HG02938 (cell line): ENCODE measurements around the gene MAX.
A peak's percentile ranks its signal among the peaks of the same experiment; 100 is the strongest.

Experiments used
- ATAC-seq: cut with Tn5 transposase; IDR thresholded peaks from one replicate; pipeline ENCODE4 v1.9.1; 2021; ENCODE audit warnings: mild to moderate bottlenecking, moderate library complexity; ENCODE audit not compliant: unreplicated experiment

MAX gene

DNA sequence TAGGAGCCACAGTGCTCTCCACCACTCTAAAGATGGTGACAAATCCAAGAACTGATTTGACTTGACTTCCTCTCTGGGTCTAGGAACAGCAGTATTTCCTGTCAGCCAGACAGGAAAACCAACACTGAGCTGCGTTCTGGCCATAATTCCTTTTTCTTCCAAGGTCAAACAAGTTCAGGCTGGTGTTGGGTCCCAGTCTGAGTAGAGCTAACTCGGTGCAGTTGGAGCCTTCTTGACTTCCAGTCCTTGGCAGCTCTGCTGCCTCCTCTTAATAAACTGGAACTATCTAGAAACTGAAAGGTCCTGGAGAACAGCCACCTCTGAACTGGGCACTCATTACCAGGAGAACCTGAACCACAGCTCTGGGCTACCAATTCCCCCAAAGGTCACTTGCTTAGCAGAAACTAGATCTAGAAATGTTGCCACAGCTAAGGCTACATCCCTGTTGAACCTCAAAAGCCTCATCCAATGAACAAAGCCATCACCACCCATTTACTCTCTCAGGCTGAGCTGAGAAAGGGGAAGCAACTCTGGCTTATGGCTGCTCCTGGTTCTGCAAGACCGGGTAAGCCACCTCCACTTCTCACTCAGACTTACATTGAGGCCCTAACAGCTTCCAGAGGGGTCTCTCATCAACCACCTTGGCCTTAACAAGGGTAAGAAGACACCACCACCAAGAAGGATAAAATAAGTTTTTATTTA, 27.7 kb downstream of the MAX start:
- no peak for ATAC-seq

DNA sequence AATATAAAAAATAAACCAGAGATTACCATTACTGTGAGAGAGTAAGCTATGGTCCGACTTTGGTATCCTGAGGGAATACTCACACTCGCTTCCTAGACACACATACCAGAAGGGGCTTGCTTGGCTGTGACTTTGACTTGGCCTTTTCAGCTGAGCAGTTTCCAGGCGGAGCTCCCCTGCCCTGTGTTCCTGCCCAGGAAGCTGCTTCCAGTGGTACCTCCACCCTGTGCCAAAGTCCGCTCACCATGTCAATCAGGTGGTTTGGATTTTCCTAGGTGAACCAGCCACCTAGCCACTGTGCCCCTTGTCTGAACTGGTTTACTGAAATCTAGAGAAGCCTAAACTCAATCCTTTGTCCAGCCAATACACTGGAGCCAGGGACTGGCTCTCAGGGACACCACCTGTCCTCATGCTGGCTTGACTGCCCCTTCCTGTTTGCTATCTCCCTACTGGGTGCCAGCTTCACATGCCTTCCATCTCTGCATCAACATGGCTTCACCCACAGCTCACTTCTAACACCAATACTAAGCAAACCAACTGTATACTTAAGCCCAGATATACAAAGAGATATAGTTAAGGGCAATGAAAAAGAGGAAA, 28.6 kb downstream of the MAX start:
- no peak for ATAC-seq

DNA sequence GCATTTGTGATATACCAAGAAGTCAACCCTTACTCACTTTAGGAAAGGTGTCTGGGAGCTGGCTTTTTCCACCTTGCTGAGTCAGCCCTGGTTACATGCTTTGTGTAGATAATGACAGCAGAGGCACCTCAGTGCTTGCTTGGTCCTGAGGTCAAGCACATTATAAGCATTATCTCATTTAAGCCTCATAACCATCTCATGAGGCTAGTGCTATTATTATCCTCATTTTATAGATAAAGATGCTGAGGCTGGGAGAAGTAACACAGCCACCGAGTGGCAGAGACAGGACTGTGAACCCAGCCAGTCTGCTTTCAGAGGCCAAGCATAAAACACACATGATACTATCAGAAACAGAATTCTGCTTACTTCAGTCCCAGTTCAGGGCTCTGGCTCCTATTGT, 29.4 kb downstream of the MAX start:
- ATAC-seq: no peak

DNA sequence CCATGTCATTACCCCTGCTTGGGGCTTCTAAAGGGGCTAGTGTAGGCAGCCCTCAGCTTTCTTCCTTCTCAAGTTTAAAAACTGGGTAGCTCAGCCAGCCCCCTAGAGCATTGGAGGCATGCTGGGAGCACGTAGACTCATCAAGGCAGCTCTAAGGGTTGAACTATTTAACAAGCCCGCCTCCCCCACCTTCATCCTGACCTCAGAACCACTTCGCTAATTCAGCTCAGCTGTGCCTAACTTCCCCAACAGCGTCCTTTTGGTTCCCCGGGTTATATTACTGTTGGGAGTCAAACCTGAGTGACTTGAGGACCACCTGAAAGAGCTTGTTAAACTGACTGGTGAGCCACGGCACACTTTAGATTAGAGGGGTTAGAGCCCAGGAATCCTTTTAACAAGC, 30.1 kb downstream of the MAX start:
- ATAC-seq: no peak

DNA sequence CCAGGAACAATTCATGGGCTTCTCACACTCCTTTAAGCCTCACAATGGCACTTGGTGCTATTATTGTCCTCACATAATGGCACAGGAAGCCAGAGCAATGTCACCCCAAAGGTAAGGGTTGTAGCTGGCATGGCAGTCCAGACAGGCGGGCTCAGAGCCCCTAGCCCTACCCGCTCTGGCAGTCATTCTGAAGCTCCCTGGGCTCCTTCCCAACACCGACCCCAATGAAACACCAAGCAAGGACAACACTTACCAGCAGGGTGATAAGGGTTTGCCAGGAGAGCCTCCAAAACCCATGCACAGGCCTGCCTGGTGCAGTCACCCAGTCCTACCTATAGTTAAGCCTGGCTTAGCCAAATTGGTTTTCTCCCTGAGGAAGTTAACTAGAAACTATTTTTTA, 30.8 kb downstream of the MAX start:
- no peak for ATAC-seq

DNA sequence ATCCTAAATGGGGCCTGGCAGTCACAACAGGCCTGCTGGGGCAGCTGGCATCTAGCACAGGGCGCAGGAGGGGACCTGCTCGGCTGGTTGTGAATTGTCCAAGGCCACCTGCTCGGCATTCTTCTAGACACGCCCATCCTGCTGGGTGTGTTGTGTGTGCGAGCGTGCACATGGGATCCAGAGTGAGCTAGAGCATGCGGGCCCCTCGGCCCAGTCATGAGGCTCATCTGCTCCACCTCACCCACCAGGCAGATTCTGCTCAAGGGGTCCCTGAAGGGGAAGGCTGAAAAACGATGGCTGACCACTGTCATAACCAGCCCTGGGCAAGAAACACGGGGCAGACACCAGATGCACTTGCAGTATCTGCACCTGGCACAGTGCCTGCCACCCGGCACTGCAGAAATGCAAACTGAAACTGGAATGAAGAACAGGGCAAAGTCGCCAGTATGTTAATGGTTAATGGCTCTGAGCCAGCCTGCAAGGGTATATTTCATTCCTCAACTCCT, 31.8 kb downstream of the MAX start:
- ATAC-seq: no peak

DNA sequence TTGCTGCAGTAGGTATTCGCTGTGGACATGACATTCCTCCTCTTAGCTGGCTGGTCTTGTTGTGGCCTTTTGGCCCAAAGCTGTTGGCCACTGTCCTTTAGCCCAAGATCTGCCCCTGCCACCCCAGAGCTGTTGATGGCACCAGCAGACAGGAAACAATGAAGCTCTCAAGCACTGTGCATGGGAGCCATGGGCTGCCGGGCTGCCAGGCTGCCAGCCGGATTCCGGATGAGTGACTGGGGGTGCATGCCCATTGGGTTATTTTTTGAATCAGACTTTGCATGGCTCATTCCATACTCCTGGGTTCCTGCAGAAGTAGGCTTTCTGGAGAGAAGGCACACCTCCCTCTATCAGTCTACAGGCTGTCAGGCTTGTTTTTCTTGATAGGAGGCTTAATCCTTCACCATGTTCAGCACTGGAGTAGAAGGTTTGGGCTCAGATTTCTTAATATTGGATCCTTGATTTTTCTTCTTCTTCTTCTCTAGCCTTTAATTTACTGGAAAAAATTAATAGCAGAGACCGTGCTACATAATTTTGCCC, 32.4 kb downstream of the MAX start:
- ATAC-seq: no peak

DNA sequence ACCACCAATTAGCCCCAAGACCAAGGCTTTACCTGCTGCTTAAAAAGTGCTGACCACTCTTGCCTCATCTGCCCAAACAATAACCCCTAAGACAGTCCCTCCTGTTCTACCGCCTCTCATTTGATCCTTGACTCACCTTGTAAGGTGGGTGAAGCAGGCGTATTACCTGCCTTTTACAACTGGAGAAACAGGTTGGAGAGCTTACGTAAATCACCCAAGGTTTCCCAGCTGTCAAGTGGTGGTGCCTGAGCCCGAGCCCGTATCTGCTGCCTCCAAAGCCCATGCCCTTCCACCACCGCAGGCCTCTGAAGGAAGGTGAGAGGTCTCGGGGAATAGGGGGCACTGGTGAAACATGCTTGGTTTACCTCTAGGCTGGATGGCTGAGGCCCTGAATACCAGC, 36.6 kb downstream of the MAX start:
- ATAC-seq: no peak

DNA sequence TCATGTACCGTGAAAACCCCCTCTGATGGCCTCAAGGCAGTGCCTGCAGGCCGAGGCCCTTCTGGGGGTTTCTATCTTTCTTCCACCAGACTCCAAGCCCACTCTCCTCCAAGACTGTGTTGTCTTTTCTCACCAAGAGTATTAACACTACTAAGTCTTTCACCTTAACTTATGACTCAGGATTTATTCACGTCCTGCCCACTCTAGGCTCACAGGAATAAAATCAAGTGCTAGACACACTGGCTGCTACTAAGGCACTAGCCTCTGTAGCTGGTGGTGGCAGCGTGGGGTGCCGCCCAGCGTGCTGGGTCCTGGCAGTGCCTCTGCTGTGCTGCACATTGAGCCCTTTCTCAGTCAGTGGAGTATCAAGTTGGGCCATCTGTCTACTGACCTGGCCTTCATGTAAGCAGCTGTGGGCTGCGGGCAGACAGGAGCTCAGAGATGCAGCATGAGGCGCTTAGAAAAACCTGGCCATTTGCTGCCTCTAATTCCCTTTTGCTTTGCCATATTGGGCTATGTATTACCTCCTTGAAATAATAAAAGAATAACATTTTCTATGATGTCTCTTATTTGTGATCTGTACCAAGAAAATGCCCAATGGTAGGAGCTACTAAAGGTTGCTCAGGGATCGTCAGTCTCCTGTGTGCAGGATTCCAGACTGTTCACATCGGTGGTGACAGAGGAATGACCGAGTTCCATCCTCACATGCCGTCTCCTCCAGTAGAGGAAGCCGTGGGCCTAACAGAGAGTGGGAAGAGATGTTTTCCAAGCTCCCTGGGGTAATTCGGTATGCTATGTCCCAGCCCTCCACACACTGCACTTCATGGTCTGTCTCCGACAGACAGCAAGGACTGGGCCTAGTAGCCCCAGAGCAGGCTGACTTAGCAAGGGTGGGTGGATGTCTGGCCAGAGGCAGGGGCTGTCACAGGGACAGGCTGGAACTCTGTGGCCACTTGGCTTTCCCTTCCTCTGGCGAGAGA, 39.9 kb downstream of the MAX start:
- no peak for ATAC-seq

DNA sequence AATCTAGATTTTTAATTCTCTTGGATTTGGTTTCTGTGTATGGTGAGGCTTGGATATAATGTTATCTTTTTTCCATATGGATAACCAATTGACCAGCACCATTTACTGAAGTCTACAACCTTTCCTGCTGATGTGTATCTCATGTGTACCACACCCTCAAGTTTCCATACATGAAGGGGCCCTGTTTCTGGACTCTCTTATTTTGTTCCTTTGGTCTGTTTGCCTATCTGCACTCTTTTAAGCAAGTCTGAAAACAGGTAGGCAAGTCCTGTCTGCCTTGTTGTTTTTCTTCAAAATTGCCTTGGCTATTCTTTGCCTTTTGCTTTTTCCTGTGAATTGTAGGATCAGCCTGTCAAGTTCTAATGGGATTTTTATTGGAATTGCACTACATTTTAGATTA, 44.6 kb downstream of the MAX start:
- no peak for ATAC-seq

DNA sequence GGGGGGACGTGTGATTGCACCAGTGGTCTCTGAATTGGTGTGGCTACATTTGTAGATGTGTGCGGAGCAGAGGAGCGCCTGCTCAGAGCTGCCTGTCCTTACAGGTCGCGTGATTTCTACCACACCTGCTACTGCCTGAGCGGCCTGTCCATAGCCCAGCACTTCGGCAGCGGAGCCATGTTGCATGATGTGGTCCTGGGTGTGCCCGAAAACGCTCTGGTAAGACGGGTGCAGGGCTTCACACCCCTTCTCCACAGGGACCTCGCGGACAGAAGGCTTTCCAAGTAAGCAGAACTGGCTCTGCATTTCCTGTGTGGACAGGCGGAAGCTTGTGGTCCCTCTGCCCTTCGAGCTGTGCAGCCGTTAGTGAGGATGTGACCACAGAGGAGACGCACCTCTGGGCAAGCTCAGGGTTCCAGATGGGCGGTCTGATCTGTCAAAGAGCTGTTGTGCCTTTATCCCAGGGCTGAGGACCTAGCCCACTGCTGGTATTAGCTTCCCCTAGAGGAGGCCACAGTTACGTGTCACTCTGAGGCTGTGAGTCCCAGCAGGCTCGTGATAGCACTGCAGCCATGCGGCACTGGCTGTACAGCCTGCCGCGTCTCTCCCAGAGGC, 47.7 kb downstream of the MAX start:
- ATAC-seq: no peak

DNA sequence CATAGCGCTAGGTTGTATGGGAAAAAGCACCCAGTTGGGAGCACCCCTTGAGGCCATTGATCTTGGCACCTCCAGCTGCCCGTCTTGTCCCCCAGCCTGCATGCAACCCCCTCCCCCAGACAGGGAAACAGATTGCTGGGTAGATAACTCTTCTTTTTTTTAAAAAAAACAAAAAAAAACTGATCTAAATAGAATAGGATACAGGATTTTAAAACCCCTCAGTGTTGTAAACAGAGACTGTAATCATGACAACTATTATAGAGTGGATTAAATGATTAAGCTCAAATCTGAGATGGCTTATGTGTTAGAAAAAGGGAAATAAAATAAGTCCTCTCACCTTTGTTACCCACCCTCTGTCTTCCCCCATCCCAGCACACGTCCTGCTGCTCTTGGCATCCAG, 48.9 kb downstream of the MAX start:
- no peak for ATAC-seq

DNA sequence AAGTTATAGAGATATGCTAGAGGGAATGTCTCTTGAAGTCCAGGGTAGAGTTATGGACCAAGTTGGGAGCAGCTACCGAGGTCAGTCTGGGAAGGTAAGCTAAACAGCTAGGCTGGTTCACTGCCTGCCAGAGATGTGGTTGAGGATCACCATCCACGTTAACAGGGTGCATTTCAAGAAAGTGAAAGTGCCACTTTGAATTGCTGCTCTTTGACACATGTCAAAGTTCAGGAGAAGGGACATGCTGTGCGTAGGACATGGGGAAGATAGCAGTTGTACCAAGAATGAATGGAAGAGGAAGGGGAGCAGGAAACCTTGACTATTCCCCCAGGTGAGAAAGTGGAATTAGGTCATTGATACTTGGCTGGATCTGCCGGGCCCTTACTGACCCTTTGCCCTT, 49.5 kb downstream of the MAX start:
- no peak for ATAC-seq

DNA sequence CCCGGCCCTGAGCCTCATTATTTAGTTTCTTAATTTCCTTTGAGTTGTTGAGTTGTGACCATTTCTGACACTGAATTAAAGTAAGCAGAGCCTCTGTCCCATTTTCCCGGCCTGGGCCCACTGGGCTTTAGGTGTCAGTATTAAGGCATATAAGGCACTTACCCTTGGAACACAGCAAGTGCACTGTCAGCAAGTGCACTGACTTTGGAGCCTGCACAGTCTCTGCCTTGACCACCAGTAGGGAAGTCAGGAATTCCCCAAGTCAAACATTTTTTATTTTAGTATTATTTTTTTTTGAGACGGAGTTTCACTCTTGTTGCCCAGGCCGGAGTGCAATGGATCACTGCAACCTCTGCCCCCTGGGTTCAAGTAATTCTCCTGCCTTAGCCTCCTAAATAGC, 56.6 kb downstream of the MAX start:
- no peak for ATAC-seq

DNA sequence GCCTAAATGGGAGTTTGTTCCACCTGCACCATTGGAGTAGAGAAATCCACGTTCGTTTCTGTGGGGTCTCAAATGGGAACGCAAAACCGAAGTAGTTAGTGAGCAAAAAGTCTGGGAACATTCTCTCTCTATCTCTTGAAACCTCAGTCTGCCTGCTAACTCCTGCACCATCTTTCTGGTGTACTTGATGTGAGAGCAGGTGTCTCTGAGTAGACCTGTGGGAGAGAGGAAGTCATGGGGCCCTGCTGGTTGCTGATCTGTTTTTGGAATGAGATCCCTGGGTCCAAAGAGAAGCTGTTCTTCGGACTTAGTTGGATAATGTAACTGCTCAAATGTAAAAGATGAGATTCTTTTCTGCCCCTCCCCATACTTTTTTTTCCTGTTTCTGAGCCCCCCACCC, 57.3 kb downstream of the MAX start:
- no peak for ATAC-seq

DNA sequence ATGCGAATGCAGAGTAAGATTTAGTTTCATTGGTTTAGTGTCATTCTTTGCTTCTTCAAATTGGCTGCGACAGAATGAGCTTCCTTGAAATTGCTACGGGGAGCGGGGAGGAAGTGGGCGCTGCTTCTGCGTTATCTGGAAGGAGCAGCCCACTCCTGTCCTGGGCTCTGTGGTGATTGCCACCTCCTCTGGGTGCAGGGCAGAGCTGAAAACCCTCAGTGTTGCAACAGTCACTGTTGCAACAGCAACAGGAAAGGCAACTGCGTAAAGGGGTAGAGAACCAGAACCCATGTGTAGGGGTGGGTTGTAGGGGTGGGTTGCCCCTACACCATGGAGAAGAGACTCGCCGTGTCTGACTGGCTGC, 57.7 kb downstream of the MAX start:
- ATAC-seq: no peak

DNA sequence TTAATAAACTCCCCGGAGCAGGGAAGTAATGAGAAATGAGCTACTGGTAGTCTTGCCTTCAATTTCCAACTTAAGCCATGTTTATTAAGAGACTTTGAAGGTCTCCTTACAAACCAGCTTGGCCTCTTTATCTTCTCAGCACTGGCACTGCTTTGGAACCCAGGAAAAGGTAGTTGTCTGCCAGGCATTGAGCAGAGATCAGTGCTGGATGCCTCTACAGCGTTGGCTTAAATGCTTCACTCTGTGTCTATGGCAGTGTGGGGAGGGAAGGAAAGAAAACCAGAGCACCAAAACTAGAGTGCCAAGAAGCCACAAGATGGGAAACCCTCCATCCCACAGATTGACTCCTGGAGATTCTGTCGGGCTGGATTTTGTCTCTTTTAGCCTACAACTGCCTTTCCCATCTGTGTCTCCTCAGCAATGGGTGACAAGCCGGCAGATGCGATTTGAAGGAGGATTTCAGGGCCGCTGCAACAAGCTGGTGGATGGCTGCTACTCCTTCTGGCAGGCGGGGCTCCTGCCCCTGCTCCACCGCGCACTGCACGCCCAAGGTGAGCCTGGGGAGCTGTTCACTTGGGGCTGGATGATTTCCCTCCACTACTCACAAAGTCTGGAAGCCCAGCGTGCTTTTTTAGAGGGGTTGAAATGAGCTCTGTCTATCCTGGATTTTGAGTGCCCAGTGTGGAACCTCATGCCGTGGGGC, 58.3 kb downstream of the MAX start:
- ATAC-seq: no peak

DNA sequence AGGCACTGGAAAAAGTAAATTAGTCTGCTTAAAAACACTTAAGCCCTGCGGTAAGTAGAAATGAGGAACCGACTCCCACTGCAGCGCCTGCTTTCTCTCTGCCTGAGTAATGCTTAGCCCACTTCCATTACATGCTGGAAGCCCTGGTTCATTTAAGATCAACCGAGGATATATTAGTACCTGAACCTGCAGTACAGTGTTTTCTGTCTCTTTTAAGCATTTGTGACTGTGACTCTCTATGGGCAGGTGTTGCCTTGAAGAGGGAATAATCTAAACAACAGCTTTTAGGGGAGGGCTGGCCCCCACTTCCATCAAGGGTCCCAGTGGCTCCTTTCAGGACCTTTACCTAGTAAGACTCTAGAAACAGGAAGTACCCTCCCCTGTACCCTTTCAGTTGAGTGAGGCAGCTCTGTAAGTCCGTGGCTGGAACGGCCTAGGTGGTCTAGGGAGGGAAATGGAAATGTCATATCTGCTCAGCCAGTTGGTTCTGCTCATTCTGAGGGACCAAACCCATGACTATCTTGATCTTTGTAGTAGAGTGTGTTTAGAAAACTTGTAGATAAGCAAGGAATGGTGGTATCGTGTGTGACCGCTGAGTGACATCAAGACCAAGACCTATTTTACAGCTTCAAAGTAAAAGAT, 59.5 kb downstream of the MAX start:
- peak; percentile 86 for ATAC-seq

DNA sequence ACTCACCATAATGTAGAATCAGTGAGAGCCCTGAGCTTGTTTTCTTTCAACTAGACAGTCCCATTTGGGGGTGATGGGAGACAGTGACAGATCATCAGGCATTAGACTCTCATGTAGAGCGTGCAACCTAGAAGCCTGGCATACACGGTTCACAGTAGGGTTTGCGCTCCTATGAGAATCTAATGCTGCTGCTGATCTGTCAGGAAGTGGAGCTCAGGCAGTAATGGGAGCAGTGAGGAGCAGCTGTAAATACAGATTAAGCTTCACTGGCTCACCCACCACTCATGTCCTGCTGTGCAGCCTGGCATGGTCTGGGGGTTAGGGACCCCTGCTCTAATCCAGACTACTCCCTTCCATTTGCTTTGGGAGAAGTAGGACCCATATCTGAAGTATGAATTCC, 60.0 kb downstream of the MAX start:
- ATAC-seq: no peak

DNA sequence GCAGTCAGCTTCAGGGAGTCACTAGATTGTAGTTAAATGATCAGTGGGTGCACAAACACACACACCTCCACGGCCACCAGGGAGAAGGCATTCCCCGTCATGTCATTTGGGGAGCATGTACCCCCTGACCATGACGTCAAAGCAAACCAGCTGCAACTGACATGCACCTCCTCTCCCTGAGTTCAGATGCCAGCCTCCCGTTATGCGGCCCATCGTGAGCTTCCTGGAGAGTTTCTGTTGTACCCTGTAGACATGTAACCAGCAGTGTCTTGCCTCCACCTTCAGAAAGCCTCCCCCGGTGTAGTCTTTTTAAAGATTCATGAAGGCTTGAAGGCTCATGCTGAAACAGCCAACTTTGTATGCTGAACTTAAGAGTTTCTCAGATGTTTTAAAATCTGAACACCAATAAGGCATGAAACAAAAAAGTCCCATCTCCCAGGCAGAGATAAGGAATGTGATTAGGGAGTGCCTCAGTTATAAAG, 60.8 kb downstream of the MAX start:
- ATAC-seq: no peak
